Fibroblast of lung (primary cell): Measurements from ENCODE around the gene PNMA1.

Source experiments
- EZH2 ChIP-seq: IDR thresholded peaks from 2 replicates; pipeline ENCODE4 v1.5.1; 2012; ENCODE audit warnings: low read length, control low read depth, mild to moderate bottlenecking; ENCODE audit errors: missing control alignments
- TF ChIP-seq, protein P1 (sequence below), 2 donors: IDR thresholded peaks in 1 of 2; conservative IDR thresholded peaks in 1 of 2; 1 replicate in 1 of 2; 2 replicates in 1 of 2; pipeline ENCODE4 v1.5.1; 2011 to 2012; ENCODE audit warnings: low read length in 2 of 2, control low read depth in 1 of 2, inconsistent platforms in 1 of 2, low read depth in 1 of 2, mild to moderate bottlenecking in 1 of 2

DNA sequence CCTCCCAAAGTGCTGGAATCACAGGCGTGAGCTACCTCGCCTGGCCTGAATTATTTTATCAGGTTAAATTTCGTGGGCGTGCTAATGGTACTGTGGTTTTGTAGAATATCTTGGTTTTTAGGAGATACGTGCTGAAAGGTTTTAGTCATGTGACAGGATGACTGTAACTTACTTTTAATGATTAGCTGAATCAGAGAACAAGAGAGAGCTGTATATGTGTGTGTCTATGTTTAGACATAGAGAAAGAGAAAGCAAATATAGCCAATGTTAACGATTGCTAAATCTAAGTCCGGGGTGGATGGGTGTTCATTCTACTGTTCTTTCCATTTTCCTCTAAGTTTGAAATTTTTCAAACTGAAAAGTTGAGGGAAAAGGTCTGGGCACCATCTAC, 9.2 kb upstream of the PNMA1 start:
- TF ChIP-seq, protein P1, sequence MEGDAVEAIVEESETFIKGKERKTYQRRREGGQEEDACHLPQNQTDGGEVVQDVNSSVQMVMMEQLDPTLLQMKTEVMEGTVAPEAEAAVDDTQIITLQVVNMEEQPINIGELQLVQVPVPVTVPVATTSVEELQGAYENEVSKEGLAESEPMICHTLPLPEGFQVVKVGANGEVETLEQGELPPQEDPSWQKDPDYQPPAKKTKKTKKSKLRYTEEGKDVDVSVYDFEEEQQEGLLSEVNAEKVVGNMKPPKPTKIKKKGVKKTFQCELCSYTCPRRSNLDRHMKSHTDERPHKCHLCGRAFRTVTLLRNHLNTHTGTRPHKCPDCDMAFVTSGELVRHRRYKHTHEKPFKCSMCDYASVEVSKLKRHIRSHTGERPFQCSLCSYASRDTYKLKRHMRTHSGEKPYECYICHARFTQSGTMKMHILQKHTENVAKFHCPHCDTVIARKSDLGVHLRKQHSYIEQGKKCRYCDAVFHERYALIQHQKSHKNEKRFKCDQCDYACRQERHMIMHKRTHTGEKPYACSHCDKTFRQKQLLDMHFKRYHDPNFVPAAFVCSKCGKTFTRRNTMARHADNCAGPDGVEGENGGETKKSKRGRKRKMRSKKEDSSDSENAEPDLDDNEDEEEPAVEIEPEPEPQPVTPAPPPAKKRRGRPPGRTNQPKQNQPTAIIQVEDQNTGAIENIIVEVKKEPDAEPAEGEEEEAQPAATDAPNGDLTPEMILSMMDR (conservative IDR thresholded peaks at IDR 0.05 in 1 of 2, IDR thresholded peaks at IDR 0.05 in 1 of 2; ENCODE audit: low read depth in 1 of 2, low read length in 2 of 2) = no peak
- no peak for TF ChIP-seq EZH2
